Mesenteric fat pad (tissue), 1 donor: Measurements from ENCODE around the gene CDK7. TPM values are rescaled to one million over a fixed set of nuclear protein-coding genes. Genes with fewer than 3 reads are reported as not detected.
"Not testable (repeated sequence)": the region's sequence is repeated elsewhere in the genome, so short reads cannot be mapped to it uniquely, and the experiment has no call there.

ENCODE experiments used
- DNase-seq: peaks from one replicate; pipeline ENCODE4 v3.0.0-alpha.2; 2020; ENCODE audit warnings: low spot score
- long read RNA-seq: library from polyadenylated mRNA; unstranded; transcript quantifications from one replicate; pipeline ENCODE4 v2.0.0, GENCODE V29; 2020
- total RNA-seq: library from RNA; stranded (reverse); fragmentation: NEBNext Ultra II Directional; extraction: Animal tissue kit (Norgen Biotek cat#: 25700); gene quantifications from one replicate; pipeline ENCODE4 v1.2.1, GENCODE V29; 2021
- donor health status: DM: yes; HTN: yes; CAD: no.

CDK7 gene
- total RNA-seq = 20.1 TPM
- long read RNA-seq, transcript CDK7-201 (12 exons, 1,439 nt) = major isoform, 19 of 27 reads
- long read RNA-seq, partial matches to known transcripts = 2 of 27 reads
- long read RNA-seq, other reads (novel, unspliced or antisense) = 6 of 27 reads

GRCh38 chr5:69234457-69235268 is at the start of gene CDK7:
CDK7 (plus strand) TSS chr5:69234886; CDS start chr5:69234976, 90 bp downstream.
- DNase-seq = peak; percentile 96

DNA sequence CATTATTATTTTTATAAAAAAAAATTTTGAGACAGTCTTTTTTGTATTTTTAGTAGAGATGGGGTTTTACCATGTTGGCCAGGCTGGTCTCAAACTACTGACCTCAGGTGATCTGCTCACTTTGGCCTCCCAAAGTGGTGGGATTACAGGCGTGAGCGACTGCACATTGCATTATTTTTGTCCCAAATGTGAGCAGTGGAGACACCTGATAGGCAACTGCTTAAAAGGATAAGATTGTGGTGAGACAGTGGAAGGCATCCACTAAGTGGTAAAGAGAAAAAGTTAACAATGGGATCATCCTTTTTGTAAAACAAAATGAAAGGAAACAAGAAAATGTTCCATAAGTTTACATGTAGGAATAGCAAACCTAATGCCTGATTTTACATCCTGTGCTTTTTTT is 47.3 kb upstream of the CDK7 start:
- DNase-seq = no peak

DNA sequence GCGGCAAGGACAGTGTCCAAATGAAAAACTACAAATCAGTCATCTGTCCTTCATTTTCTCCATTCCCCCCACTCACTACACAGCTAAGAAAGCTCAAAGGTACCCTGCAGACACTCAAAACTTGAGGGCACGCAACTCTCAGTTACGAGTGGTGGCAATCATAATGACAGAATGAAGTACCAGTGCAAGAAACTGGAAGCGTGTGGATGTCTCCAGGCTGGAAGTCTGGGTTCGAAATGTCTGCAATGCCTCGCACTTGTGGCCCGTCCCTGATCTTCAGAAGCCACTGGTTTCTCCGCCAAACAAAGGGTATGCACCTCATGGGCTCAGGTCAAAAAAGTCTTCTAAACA is 45.9 kb upstream of the CDK7 start:
- DNase-seq = no peak

GRCh38 chr5:69189162-69190086 is 45.3 kb upstream of the CDK7 start, which contains the start of gene CENPH:
CENPH (plus strand) TSS chr5:69189583; CDS start chr5:69189635, 52 bp downstream.
- DNase-seq = peak; percentile 95

DNA sequence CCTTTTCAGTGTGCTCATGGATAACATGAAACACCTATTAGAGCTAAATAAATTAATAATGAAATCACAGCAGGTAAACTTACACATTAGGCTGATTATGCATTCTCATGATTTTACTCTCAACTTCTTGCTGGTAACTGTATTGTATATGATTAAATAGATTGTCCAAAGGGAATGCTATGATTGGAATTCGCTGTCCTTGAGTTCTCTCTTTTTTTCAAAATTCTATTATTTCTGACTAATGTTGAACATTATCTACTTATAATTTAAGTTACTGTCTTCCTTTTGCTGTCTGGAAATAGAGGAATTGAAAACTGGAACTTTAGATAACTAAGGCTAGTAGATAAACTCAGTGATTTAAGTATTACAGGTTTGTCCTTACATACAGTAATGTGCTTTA is 32.2 kb upstream of the CDK7 start:
- DNase-seq = no peak

DNA sequence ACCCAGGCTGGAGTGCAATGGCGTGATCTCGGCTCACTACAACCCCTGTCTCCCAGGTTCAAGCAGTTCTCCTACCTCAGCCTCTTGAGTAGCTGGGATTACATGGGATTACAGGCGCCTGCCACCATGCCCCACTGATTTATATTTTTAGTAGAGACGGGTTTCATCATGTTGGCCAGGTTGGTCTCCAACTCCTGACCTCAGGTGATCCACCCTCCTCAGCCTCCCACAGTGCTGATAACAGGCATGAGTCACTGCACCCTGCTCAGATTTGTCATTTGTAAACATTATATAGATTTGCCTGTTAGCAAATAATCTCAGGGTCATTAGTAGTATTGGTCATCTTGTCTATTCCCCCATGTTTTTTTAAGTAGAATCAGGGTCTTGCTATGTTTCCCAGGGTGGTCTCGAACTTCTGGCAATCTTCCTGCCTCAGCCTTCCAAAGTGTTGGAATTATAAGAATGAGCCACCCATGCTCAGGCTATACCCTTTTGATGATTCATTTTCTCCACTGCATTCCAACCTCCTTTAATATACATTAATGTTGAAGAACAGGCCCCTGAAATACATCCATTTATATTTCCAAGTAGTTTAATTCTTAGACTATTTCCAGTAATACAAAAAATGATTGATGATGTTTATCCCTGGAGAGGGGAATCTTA is 28.0 kb upstream of the CDK7 start:
- peak; percentile 9 for DNase-seq

DNA sequence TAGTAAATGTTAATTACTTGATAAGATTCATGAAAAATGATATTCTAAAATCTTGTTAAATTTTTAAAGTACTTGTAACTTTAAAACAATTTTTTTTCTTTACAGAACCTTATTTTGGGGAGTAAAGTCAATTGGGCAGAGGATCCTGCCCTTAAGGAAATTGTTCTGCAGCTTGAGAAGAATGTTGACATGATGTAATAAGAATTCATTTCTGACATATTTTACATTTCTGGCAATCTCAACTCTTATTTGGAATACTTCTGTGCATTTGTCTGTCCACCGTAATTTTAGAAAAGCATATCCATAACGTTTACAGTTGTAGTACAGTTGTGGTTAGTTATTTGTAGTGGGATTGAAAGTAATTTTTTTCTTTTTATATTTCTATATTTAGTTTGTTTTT is 25.1 kb upstream of the CDK7 start:
- no peak for DNase-seq

DNA sequence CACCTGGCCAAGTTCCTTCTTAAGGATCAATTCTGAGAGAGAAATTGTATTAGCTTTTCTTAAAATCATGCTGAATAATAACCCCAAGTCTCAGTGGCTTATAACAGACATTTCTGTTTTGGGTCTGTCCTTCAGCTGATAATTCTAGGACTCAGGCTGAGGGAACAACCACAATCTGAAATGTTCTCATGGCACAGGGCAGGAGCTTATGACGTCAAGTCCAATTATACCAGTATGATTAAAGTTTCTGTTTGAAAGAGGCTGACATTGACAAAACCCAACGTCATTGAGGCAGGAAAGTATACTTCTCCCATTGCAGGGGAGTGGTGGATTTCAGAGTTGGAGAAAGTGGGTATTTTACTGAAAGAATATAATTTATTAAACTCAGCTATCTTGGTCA is 23.5 kb upstream of the CDK7 start:
- DNase-seq = no peak

DNA sequence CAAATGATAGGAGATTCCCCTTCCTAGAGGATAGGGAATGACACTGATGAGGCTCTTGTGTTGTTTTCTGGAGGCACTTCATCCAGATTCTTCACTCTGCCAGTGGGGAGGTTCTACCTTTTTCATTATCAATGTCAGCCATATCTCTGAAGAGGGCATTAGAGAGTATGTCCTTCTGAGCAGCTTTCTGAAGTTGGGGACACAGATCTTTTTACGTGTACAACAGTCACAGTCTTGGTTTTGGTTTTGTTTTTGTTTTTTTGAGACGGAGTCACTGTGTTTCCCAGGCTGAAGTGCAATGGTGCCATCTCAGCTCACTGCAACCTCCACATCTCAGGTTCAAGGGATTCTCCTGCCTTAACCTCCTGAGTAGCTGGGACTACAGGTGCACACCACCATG is 22.7 kb upstream of the CDK7 start:
- no peak for DNase-seq

GRCh38 chr5:69213513-69214215 is 21.0 kb upstream of the CDK7 start:
- no peak for DNase-seq

GRCh38 chr5:69217151-69217511 is 17.6 kb upstream of the CDK7 start:
- no peak for DNase-seq

DNA sequence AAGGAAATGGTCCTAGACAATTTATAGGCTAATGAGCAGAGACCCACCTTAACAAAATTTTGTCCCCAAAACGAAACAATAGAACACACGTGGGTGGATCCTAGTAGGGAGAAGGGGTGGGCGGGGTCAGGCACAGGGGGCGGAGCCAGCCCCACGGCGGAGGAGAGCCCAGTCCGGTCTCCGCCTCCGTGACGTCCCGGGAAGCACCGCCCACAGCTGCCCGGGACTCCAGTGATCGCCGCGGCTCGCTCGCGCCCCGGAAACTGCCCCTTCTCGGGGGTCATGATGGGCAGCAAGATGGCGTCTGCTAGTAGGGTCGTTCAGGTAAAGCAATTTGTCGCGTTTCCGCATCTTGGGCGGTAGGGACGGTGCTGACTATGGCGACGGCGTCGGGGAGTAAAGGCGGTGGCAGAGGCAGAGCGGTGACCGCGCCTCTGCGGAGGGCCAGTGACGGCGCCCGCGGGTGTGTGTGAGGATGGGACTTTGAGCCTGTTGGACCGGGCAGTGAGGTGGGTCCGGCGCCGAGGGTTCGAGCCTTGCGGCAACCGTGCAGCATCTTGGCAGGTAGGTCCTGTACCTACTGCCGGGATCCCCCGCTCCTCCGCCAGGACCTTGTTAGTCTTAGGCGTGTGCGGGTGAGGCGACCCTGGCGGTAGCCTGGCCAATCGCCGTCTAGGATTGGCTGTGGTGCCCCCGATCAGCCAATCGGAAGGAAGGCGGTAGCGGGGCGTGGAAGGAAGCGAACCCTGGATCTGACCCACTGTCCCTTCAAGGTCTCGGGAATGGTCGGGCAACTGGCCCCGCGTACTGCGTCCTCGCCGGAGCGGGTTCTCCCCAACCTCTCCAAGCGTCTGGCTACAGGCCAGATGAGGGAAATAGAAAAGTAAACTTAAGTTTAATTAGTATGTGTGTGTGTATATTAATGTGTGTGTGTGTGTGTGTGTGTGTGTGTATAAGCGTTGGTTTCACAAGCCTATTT is 16.8 kb upstream of the CDK7 start:
- peak; percentile 99 for DNase-seq

- DNase-seq = no peak
Observed at GRCh38 chr5:69219939-69220338, 14.7 kb upstream of the CDK7 start.

DNA sequence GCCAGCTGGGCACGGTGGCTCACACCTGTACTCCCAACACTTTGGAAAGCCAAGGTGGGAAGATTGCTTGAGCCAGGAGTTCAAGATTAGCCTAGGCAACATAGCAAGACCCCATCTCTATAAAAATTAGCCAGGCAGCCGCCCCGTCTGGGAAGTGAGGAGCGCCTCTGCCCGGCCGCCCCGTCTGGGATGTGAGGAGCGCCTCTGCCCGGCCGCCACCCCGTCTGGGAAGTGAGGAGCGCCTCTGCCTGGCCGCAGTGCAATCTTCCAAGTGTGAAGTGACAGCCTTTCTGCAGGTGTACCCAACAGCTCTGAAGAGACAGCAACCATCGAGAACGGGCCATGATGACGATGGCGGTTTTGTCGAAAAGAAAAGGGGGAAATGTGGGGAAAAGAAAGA is 14.3 kb upstream of the CDK7 start:
- DNase-seq = not testable (repeated sequence)

DNA sequence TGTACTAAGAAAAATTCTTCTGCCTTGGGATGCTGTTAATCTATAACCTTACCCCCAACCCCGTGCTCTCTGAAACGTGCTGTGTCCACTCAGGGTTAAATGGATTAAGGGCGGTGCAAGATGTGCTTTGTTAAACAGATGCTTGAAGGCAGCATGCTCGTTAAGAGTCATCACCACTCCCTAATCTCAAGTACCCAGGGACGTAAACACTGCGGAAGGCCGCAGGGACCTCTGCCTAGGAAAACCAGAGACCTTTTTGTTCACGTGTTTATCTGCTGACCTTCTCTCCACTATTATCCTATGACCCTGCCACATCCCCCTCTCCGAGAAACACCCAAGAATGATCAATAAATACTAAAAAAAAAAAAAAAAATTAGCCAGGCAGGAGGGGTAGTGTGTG is 13.9 kb upstream of the CDK7 start:
- DNase-seq = not testable (repeated sequence)

- no peak for DNase-seq
Observed at GRCh38 chr5:69224520-69224919, 10.2 kb upstream of the CDK7 start.

DNA sequence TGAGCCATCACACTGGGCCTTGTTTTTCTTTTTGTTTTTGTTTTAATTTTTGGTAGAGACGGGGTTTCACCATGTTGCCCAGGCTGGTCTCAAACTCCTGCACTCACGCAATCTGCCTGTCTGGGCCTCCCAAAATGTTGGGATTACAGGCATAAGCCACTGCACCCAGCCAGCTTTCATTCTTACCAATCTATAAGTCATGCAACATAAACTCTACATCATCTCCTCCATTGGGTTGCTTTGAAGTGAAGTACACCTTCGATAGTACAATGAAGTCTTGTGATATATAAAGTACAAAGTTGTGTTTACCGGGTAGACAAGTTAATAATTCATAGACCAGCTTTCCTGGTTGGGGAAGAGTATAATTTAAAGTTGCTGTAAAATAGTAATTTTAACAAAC is 8.8 kb upstream of the CDK7 start:
- no peak for DNase-seq

GRCh38 chr5:69230181-69230580 is 4.5 kb upstream of the CDK7 start:
- no peak for DNase-seq

DNA sequence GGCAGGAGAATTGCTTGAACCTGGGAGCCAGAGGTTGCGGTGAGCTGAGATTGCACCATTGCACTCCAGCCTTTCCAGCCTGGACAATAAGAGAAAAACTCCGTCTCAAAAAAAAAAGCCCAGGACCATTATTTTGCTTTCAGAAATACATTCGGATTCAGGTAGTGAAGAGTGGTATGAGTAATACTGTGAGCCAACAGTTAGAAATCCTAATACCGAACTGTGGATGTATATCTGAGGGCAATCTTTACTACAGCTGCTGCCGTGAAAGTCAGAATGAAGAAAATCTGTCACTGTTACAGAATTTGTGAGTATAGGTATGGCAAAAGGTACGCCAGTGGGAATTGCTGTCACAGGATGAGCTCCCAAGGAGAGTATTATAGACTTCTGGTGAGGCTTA is 3.4 kb upstream of the CDK7 start:
- no peak for DNase-seq

GRCh38 chr5:69231851-69232250 is 2.8 kb upstream of the CDK7 start:
- no peak for DNase-seq
